Neural progenitor cell (in vitro differentiated cells): ENCODE results near the gene C7. TPM values are rescaled to one million over a fixed set of nuclear protein-coding genes. Genes with fewer than 3 reads are reported as not detected.

ENCODE experiments used
- DNase-seq: peaks from one replicate; pipeline ENCODE4 v3.0.0-alpha.2; 2016; ENCODE audit warnings: low spot score
- H2AFZ ChIP-seq: fragments of 200-600 bp; sonication (generic); replicated peaks from 2 replicates; pipeline ENCODE4 v1.6.1; 2016; ENCODE audit warnings: antibody characterized with exemption
- H3F3A ChIP-seq: fragments of 200-600 bp; sonication (generic); 2 replicates; pipeline ENCODE4 v1.6.1; 2016; ENCODE audit warnings: antibody characterized with exemption, low read depth
- H3K27ac ChIP-seq: fragments of 200-600 bp; sonication (generic); 2 replicates; pipeline ENCODE4 v1.5.1; 2016; ENCODE audit warnings: mild to moderate bottlenecking
- H3K27me3 ChIP-seq: fragments of 200-600 bp; sonication (generic); 2 replicates; pipeline ENCODE4 v1.6.1; 2016; ENCODE audit warnings: mild to moderate bottlenecking, moderate library complexity
- H3K36me3 ChIP-seq: fragments of 200-600 bp; sonication (generic); 2 replicates; pipeline ENCODE4 v1.5.1; 2016
- H3K4me1 ChIP-seq: fragments of 200-600 bp; sonication (generic); 2 replicates; pipeline ENCODE4 v1.6.1; 2016; ENCODE audit warnings: mixed run types
- H3K4me2 ChIP-seq: fragments of 200-600 bp; sonication (generic); 2 replicates; pipeline ENCODE4 v1.6.1; 2016
- H3K4me3 ChIP-seq: fragments of 200-600 bp; sonication (generic); 2 replicates; pipeline ENCODE4 v1.5.1; 2016
- H3K79me2 ChIP-seq: fragments of 200-600 bp; sonication (generic); 2 replicates; pipeline ENCODE4 v1.6.1; 2016; ENCODE audit warnings: low read depth
- H3K9ac ChIP-seq: fragments of 200-600 bp; sonication (generic); 2 replicates; pipeline ENCODE4 v1.6.1; 2016
- H3K9me3 ChIP-seq: fragments of 200-600 bp; sonication (generic); 2 replicates; pipeline ENCODE4 v1.5.1; 2016; ENCODE audit warnings: low read depth
- H4K20me1 ChIP-seq: fragments of 200-600 bp; sonication (generic); 2 replicates; pipeline ENCODE4 v1.6.1; 2016; ENCODE audit warnings: low read depth
- H3K27ac Mint-ChIP-seq: 3 replicates; pipeline ENCODE4 v1.8.0; 2021; ENCODE audit warnings: mixed read lengths
- H3K27me3 Mint-ChIP-seq: 2 replicates; pipeline ENCODE4 v1.8.0; 2022; ENCODE audit warnings: low read depth, mild to moderate bottlenecking, inconsistent platforms, moderate library complexity, mixed read lengths; ENCODE audit not compliant: insufficient read depth
- H3K36me3 Mint-ChIP-seq: 3 replicates; pipeline ENCODE4 v1.8.0; 2021; ENCODE audit warnings: mixed read lengths
- H3K4me1 Mint-ChIP-seq: 3 replicates; pipeline ENCODE4 v1.8.0; 2021; ENCODE audit warnings: mixed read lengths
- H3K4me3 Mint-ChIP-seq: 3 replicates; pipeline ENCODE4 v1.8.0; 2021; ENCODE audit warnings: mild to moderate bottlenecking, moderate library complexity, mixed read lengths
- H3K9me3 Mint-ChIP-seq: 3 replicates; pipeline ENCODE4 v1.8.0; 2020; ENCODE audit warnings: mixed read lengths
- CTCF ChIP-seq: fragments of 200-600 bp; sonication (generic); IDR thresholded peaks from 2 replicates; pipeline ENCODE4 v1.5.1; 2017; ENCODE audit warnings: antibody characterized with exemption, mild to moderate bottlenecking
- EZH2 ChIP-seq: fragments of 200-600 bp; sonication (generic); IDR thresholded peaks from 2 replicates; pipeline ENCODE4 v1.6.1; 2017; ENCODE audit warnings: antibody characterized with exemption, mild to moderate bottlenecking, moderate library complexity
- EZH2phosphoT487 ChIP-seq: fragments of 200-600 bp; sonication (generic); IDR thresholded peaks from 2 replicates; pipeline ENCODE4 v1.6.1; 2017; ENCODE audit warnings: antibody characterized with exemption
- total RNA-seq: library from RNA; depleted of rRNA; stranded (reverse); fragments of >200 nt; gene quantifications from 2 replicates; pipeline ENCODE4 v1.2.3, GENCODE V29; 2015; ENCODE audit warnings: low replicate concordance

The C7 gene
- total RNA-seq, 1 donor from 2014 or later, result not detected

GRCh38 chr5:40962207-40962955, 53.1 kb downstream of the C7 start:
- H3K36me3 ChIP-seq, result no peaks in the 10 kb centered on the region
- no peak overlapping the region for H3K27ac Mint-ChIP-seq
- no peaks in the 10 kb centered on the region for H3K36me3 Mint-ChIP-seq
- DNase-seq, result no peak
- no peak overlapping the region for H3K4me3 ChIP-seq
- no peak overlapping the region for H3K9ac ChIP-seq
- H3K9me3 Mint-ChIP-seq, result peaks cover 15% of the 10 kb centered on the region
- H3K4me2 ChIP-seq, result no peak overlapping the region
- no peak overlapping the region for H3K27ac ChIP-seq
- no peak overlapping the region for H3K4me3 Mint-ChIP-seq
- H3K4me1 ChIP-seq, result no peaks in the 10 kb centered on the region
- H3K9me3 ChIP-seq, result no peaks in the 10 kb centered on the region
- TF ChIP-seq CTCF (no peak), EZH2phosphoT487 (no peak), EZH2 (no peak)
- no peaks in the 10 kb centered on the region for H4K20me1 ChIP-seq
- no peaks in the 10 kb centered on the region for H3K27me3 Mint-ChIP-seq
- no peaks in the 10 kb centered on the region for H3K4me1 Mint-ChIP-seq
- H3K79me2 ChIP-seq, result no peaks in the 10 kb centered on the region
- H3K27me3 ChIP-seq, result no peaks in the 10 kb centered on the region
- no peak overlapping the region for H2AFZ ChIP-seq
- no peaks in the 10 kb centered on the region for H3F3A ChIP-seq

- Histone ChIP-seq H3K9ac (no peak overlapping the region), H3K4me3 (no peak overlapping the region), H3K4me2 (no peak overlapping the region), H3K27ac (no peak overlapping the region), H3K9me3 (no peaks in the 10 kb centered on the region), H4K20me1 (no peaks in the 10 kb centered on the region), H2AFZ (no peak overlapping the region), H3K4me1 (peaks cover 9% of the 10 kb centered on the region), H3K27me3 (no peaks in the 10 kb centered on the region), H3K36me3 (no peaks in the 10 kb centered on the region), H3K79me2 (no peaks in the 10 kb centered on the region), H3F3A (no peaks in the 10 kb centered on the region)
- Mint-ChIP-seq H3K4me1 (peaks cover 5% of the 10 kb centered on the region), H3K36me3 (no peaks in the 10 kb centered on the region), H3K4me3 (no peak overlapping the region), H3K27me3 (peaks cover 5% of the 10 kb centered on the region), H3K27ac (no peak overlapping the region), H3K9me3 (no peaks in the 10 kb centered on the region)
- DNase-seq, result no peak
- TF ChIP-seq EZH2, result no peak
- no peak for TF ChIP-seq CTCF
- TF ChIP-seq EZH2phosphoT487, result no peak
These were observed 63.1 kb downstream of the C7 start for GRCh38 chr5:40972434-40972833.

GRCh38 chr5:40973364-40974004, 64.2 kb downstream of the C7 start:
- no peaks in the 10 kb centered on the region for H3K36me3 Mint-ChIP-seq
- no peak overlapping the region for H3K27ac Mint-ChIP-seq
- H3K4me1 Mint-ChIP-seq, result peaks cover 5% of the 10 kb centered on the region
- peaks cover 5% of the 10 kb centered on the region for H3K27me3 Mint-ChIP-seq
- H3K27me3 ChIP-seq, result no peaks in the 10 kb centered on the region
- no peak overlapping the region for H3K4me3 ChIP-seq
- H2AFZ ChIP-seq, result no peak overlapping the region
- H3K4me1 ChIP-seq, result peaks cover 9% of the 10 kb centered on the region
- H3K36me3 ChIP-seq, result no peaks in the 10 kb centered on the region
- TF ChIP-seq EZH2phosphoT487, result no peak
- no peak for TF ChIP-seq CTCF
- no peak for TF ChIP-seq EZH2
- no peaks in the 10 kb centered on the region for H4K20me1 ChIP-seq
- no peaks in the 10 kb centered on the region for H3K9me3 ChIP-seq
- H3K27ac ChIP-seq, result no peak overlapping the region
- no peak overlapping the region for H3K4me2 ChIP-seq
- H3K9me3 Mint-ChIP-seq, result no peaks in the 10 kb centered on the region
- no peak overlapping the region for H3K9ac ChIP-seq
- no peaks in the 10 kb centered on the region for H3F3A ChIP-seq
- no peak overlapping the region for H3K4me3 Mint-ChIP-seq
- no peaks in the 10 kb centered on the region for H3K79me2 ChIP-seq
- DNase-seq, result no peak
